ENCODE results near the gene HEXA.

Gene HEXA

GRCh38 chr15:72377331-72377730, 1.5 kb upstream of the HEXA start:
- TF ChIP-seq TARDBP (IDR thresholded peaks at IDR 0.05) (no peak), SP1 (IDR thresholded peaks at IDR 0.05) (no peak), CTBP1 (IDR thresholded peaks at IDR 0.05; ENCODE audit: borderline replicate concordance) (no peak), FOXA1 (IDR thresholded peaks at IDR 0.05) (no peak), ELF4 (IDR thresholded peaks at IDR 0.05) (no peak), FOXK2 (IDR thresholded peaks at IDR 0.05) (no peak), HDGF (IDR thresholded peaks at IDR 0.05; ENCODE audit: borderline replicate concordance) (no peak), PKNOX1 (IDR thresholded peaks at IDR 0.05) (no peak), LEF1 (IDR thresholded peaks at IDR 0.05; ENCODE audit: borderline replicate concordance) (no peak), NFRKB (IDR thresholded peaks at IDR 0.05) (no peak), BHLHE40 (IDR thresholded peaks at IDR 0.05; ENCODE audit: borderline replicate concordance) (no peak), SUZ12 (IDR thresholded peaks at IDR 0.05) (no peak), FOXM1 (IDR thresholded peaks at IDR 0.05; ENCODE audit: borderline replicate concordance) (no peak), ARNT (IDR thresholded peaks at IDR 0.05) (no peak), L3MBTL2 (conservative IDR thresholded peaks at IDR 0.05) (no peak)
- no peak for DNase-seq (ENCODE audit: extremely low spot score)
- POLR2A ChIA-PET: interaction anchor here (1.0 kb wide), 1 partner anchor 16 kb away, joined by 3 read pairs; no protein-coding TSS in a partner anchor
- CTCF ChIA-PET: interaction anchor here (0.9 kb wide), 1 partner anchor 12 kb away, joined by 3 read pairs; no protein-coding TSS in a partner anchor

- DNase-seq (ENCODE audit: extremely low spot score): no peak
- POLR2A ChIA-PET: interaction anchor here (0.6 to 1.4 kb wide), 8 partner anchors 9 to 174 kb away, joined by 3 to 10 read pairs (median 4); partner anchors contain the start of genes CELF6 and PKM
- CTCF ChIA-PET: no interaction called here
- TF ChIP-seq PKNOX1 (IDR thresholded peaks at IDR 0.05): no peak
- TF ChIP-seq FOXM1 (IDR thresholded peaks at IDR 0.05; ENCODE audit: borderline replicate concordance): no peak
- TF ChIP-seq ARNT (IDR thresholded peaks at IDR 0.05): no peak
- TF ChIP-seq BHLHE40 (IDR thresholded peaks at IDR 0.05; ENCODE audit: borderline replicate concordance): no peak
- no peak for TF ChIP-seq TARDBP (IDR thresholded peaks at IDR 0.05)
- TF ChIP-seq SP1 (IDR thresholded peaks at IDR 0.05): no peak
Measured at GRCh38 chr15:72375501-72375845, 341 bp downstream of the HEXA start.

- POLR2A ChIA-PET: no interaction called here
- CTCF ChIA-PET: no interaction called here
- no peak for TF ChIP-seq ARNT (IDR thresholded peaks at IDR 0.05)
- TF ChIP-seq FOXA1 (IDR thresholded peaks at IDR 0.05): no peak
- TF ChIP-seq SUZ12 (IDR thresholded peaks at IDR 0.05): no peak
- TF ChIP-seq CTBP1 (IDR thresholded peaks at IDR 0.05; ENCODE audit: borderline replicate concordance): no peak
- no peak for TF ChIP-seq PKNOX1 (IDR thresholded peaks at IDR 0.05)
- no peak for DNase-seq (ENCODE audit: extremely low spot score)
Measured at GRCh38 chr15:72372361-72372760, 3.5 kb downstream of the HEXA start.

- DNase-seq (ENCODE audit: extremely low spot score): no peak
- TF ChIP-seq BHLHE40 (IDR thresholded peaks at IDR 0.05; ENCODE audit: borderline replicate concordance): no peak
- TF ChIP-seq LEF1 (IDR thresholded peaks at IDR 0.05; ENCODE audit: borderline replicate concordance): no peak
- no peak for TF ChIP-seq L3MBTL2 (conservative IDR thresholded peaks at IDR 0.05)
- TF ChIP-seq PKNOX1 (IDR thresholded peaks at IDR 0.05): no peak
- no peak for TF ChIP-seq SP1 (IDR thresholded peaks at IDR 0.05)
- TF ChIP-seq TARDBP (IDR thresholded peaks at IDR 0.05): no peak
- TF ChIP-seq ZNF384 (IDR thresholded peaks at IDR 0.05): no peak
- no peak for TF ChIP-seq HDGF (IDR thresholded peaks at IDR 0.05; ENCODE audit: borderline replicate concordance)
- TF ChIP-seq ELF4 (IDR thresholded peaks at IDR 0.05): no peak
- TF ChIP-seq FOXA1 (IDR thresholded peaks at IDR 0.05): no peak
- no peak for TF ChIP-seq ARNT (IDR thresholded peaks at IDR 0.05)
- no peak for TF ChIP-seq FOXM1 (IDR thresholded peaks at IDR 0.05; ENCODE audit: borderline replicate concordance)
- TF ChIP-seq NFRKB (IDR thresholded peaks at IDR 0.05): no peak
- no peak for TF ChIP-seq SUZ12 (IDR thresholded peaks at IDR 0.05)
- no peak for TF ChIP-seq CTBP1 (IDR thresholded peaks at IDR 0.05; ENCODE audit: borderline replicate concordance)
- TF ChIP-seq FOXK2 (IDR thresholded peaks at IDR 0.05): no peak
- POLR2A ChIA-PET: no interaction called here
Measured at GRCh38 chr15:72369964-72370363, 5.8 kb downstream of the HEXA start.

GRCh38 chr15:72368899-72369298, 6.9 kb downstream of the HEXA start:
- POLR2A ChIA-PET: no interaction called here
- CTCF ChIA-PET: no interaction called here
- no peak for TF ChIP-seq NFRKB (IDR thresholded peaks at IDR 0.05)
- TF ChIP-seq ARNT (IDR thresholded peaks at IDR 0.05): no peak
- no peak for TF ChIP-seq FOXM1 (IDR thresholded peaks at IDR 0.05; ENCODE audit: borderline replicate concordance)
- no peak for TF ChIP-seq TARDBP (IDR thresholded peaks at IDR 0.05)
- no peak for TF ChIP-seq SUZ12 (IDR thresholded peaks at IDR 0.05)
- TF ChIP-seq LEF1 (IDR thresholded peaks at IDR 0.05; ENCODE audit: borderline replicate concordance): no peak
- TF ChIP-seq FOXA1 (IDR thresholded peaks at IDR 0.05): no peak
- no peak for TF ChIP-seq L3MBTL2 (conservative IDR thresholded peaks at IDR 0.05)
- TF ChIP-seq PKNOX1 (IDR thresholded peaks at IDR 0.05): no peak
- TF ChIP-seq BHLHE40 (IDR thresholded peaks at IDR 0.05; ENCODE audit: borderline replicate concordance): no peak
- TF ChIP-seq HDGF (IDR thresholded peaks at IDR 0.05; ENCODE audit: borderline replicate concordance): no peak
- TF ChIP-seq ZNF384 (IDR thresholded peaks at IDR 0.05): no peak
- no peak for TF ChIP-seq CTBP1 (IDR thresholded peaks at IDR 0.05; ENCODE audit: borderline replicate concordance)
- TF ChIP-seq ELF4 (IDR thresholded peaks at IDR 0.05): no peak
- DNase-seq (ENCODE audit: extremely low spot score): no peak

More at GRCh38 chr15:72369964-72370363, 5.8 kb downstream of the HEXA start:
- CTCF ChIA-PET: interaction anchor here (0.6 kb wide), 1 partner anchor 57 kb away, joined by 4 read pairs; no protein-coding TSS in a partner anchor

Data from HEK293T (cell line).